Keratinocyte (primary cell): ENCODE measurements around the gene LUZP4.

Experiments
- CTCF ChIP-seq, 3 experiments: IDR thresholded peaks in 1 of 3; conservative IDR thresholded peaks in 1 of 3; optimal IDR thresholded peaks in 1 of 3; 2 replicates in 2 of 3; 3 replicates in 1 of 3; pipeline versions ENCODE3 to v1.5.1; 2011; ENCODE audit warnings: low read length in 3 of 3, mild to moderate bottlenecking in 3 of 3, moderate library complexity in 2 of 3, control low read depth in 1 of 3, inconsistent platforms in 1 of 3; ENCODE audit not compliant: insufficient read depth in 2 of 3; ENCODE audit errors: extremely low read depth in 1 of 3
- EZH2 ChIP-seq: IDR thresholded peaks from one replicate; pipeline ENCODE4 v1.6.1; 2012; ENCODE audit warnings: inconsistent platforms, mild to moderate bottlenecking, low read length, moderate library complexity

- TF ChIP-seq CTCF (optimal IDR thresholded peaks at IDR 0.05 in 1 of 3, IDR thresholded peaks at IDR 0.05 in 1 of 3, conservative IDR thresholded peaks at IDR 0.05 in 1 of 3; ENCODE audit: extremely low read depth in 1 of 3, insufficient read depth in 2 of 3, low read length in 3 of 3), result no peak
- TF ChIP-seq EZH2, result no peak
Observed at GRCh38 chrX:115297189-115297588, 7.7 kb downstream of the LUZP4 start.
